Fibroblast of lung (primary cell): Measurements from ENCODE around the gene FAM13A.

Experiments used
- CTCF ChIP-seq, 2 donors: IDR thresholded peaks in 1 of 2; conservative IDR thresholded peaks in 1 of 2; 1 replicate in 1 of 2; 2 replicates in 1 of 2; pipeline ENCODE4 v1.5.1; 2011 to 2012; ENCODE audit warnings: low read length in 2 of 2, control low read depth in 1 of 2, inconsistent platforms in 1 of 2, low read depth in 1 of 2, mild to moderate bottlenecking in 1 of 2
- EZH2 ChIP-seq: IDR thresholded peaks from 2 replicates; pipeline ENCODE4 v1.5.1; 2012; ENCODE audit warnings: low read length, control low read depth, mild to moderate bottlenecking; ENCODE audit errors: missing control alignments

- no peak for TF ChIP-seq CTCF (conservative IDR thresholded peaks at IDR 0.05 in 1 of 2, IDR thresholded peaks at IDR 0.05 in 1 of 2; ENCODE audit: low read depth in 1 of 2, low read length in 2 of 2)
- no peak for TF ChIP-seq EZH2
Measured at GRCh38 chr4:88742561-88742960, 314.4 kb downstream of the FAM13A start.
